Lung (tissue), 12 donors: ENCODE results near the gene ZBED6. TPM values are rescaled to one million over a fixed set of nuclear protein-coding genes. Genes with fewer than 3 reads are reported as not detected.

Source experiments
- ATAC-seq: fragments of 200-7000 bp; cut with Tn5 transposase; one replicate; pipeline ENCODE4 v1.9.1; 2020; ENCODE audit warnings: moderate number of reproducible peaks; ENCODE audit not compliant: insufficient read depth, low FRiP score
- DNase-seq, 3 donors: peaks; one replicate each; pipeline ENCODE4 v3.0.0-alpha.2; 2013 to 2017
- H3K27ac ChIP-seq, 2 donors: one replicate each; pipeline ENCODE4 v1.5.1; 2013; ENCODE audit warnings: mild to moderate bottlenecking in 2 of 2, moderate library complexity in 2 of 2, control low read depth in 1 of 2, inconsistent platforms in 1 of 2, low read depth in 1 of 2, low read length in 1 of 2
- H3K27me3 ChIP-seq, 3 donors: one replicate each; pipeline ENCODE4 v1.5.1; 2013; ENCODE audit warnings: low read length in 2 of 3; ENCODE audit not compliant: control insufficient read depth in 3 of 3, insufficient read depth in 3 of 3
- H3K36me3 ChIP-seq, 4 donors: one replicate each; pipeline ENCODE4 v1.5.1; 2013; ENCODE audit warnings: low read length in 4 of 4, mild to moderate bottlenecking in 1 of 4, moderate library complexity in 1 of 4; ENCODE audit not compliant: control insufficient read depth in 4 of 4, insufficient read depth in 4 of 4
- H3K4me1 ChIP-seq, 5 donors: one replicate each; pipeline ENCODE4 v1.5.1; 2013; ENCODE audit warnings: low read length in 5 of 5, mild to moderate bottlenecking in 2 of 5, moderate library complexity in 1 of 5; ENCODE audit not compliant: control insufficient read depth in 5 of 5, insufficient read depth in 5 of 5
- H3K4me3 ChIP-seq: one replicate; pipeline ENCODE4 v1.5.1; 2013; ENCODE audit warnings: mild to moderate bottlenecking, control low read depth, moderate library complexity
- H3K9ac ChIP-seq, 2 donors: one replicate each; pipeline ENCODE4 v1.5.1; 2013; ENCODE audit warnings: low read length in 2 of 2, control low read depth in 1 of 2; ENCODE audit not compliant: insufficient read depth in 1 of 2
- H3K9me3 ChIP-seq, 4 donors: one replicate each; pipeline ENCODE4 v1.5.1; 2013; ENCODE audit warnings: low read length in 3 of 4, mild to moderate bottlenecking in 1 of 4, moderate library complexity in 1 of 4; ENCODE audit not compliant: control insufficient read depth in 4 of 4, insufficient read depth in 3 of 4
- WGBS, 2 donors: extraction: QIAGEN DNeasy Blood & Tissue Kit; methylation state at CpG; one replicate each; pipeline ENCODE4 v1.1.7; 2013; 5-methylcytosine and 5-hydroxymethylcytosine counted together
- polyA plus RNA-seq, 2 donors: library from polyadenylated mRNA; stranded (reverse); fragments of 200-250 nt; gene quantifications; one replicate each; pipeline ENCODE4 v1.2.1, GENCODE V29; 2013
- total RNA-seq, 2 donors: library from RNA; depleted of rRNA in 1 of 2; stranded (reverse); fragments of >200 nt in 1 of 2; gene quantifications; one replicate each; pipeline ENCODE4 v1.2.1, GENCODE V29; 2014 to 2021
- TF ChIP-seq, protein P1 (sequence below): IDR thresholded peaks from 2 replicates; pipeline ENCODE4 v1.5.1; 2012; ENCODE audit warnings: mild to moderate bottlenecking; ENCODE audit errors: control extremely low read depth, extremely low read depth
- donor health status: control.
- donor health status: control.
- donor health status: Bipolar disorder and iron deficiency.
- donor health status: healthy.
- donor health status: DM: yes; HTN: yes; CAD: no.

ZBED6 gene
- total and polyA plus RNA-seq, 4 donors = 1.4 to 27.1 (median 11.9) TPM

DNA sequence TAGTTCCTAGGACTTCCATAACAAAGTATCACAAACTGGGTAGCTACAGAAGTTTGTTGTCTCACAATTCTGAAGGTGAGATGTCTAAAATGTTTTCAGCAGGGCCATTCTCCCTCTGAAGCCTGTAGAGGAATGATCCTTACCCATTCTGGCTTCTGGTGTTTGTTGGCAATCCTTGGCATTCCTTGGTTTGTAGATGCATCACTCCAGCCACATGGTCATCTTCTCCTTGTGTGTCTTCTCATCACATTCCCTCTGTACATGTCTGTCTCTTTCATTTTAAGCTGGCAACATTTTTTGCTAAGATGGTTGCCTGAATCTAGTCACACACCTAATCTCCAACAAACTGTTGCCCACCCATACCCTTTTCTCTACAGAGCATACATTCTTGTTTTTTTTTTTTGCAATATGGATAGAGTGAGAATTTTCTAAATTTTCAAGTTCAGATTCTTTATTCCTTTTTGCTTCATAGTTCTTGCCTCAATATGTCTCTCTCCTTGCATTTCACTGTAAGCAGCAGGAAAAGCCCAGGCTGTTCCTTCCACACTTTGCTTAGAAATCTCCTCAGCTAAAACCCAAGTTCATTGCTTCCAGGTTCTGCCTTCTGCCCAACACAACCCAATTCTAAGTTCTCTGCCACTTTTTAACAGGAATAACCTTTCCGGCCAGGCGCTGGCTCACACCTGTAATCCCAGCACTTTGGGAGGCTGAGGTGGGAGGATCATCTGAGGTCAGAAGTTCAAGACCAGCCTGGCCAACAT lies 18.3 kb downstream of the ZBED6 start:
- H3K4me3 ChIP-seq = no peak overlapping the region
- H3K4me1 ChIP-seq = peaks cover 0 to 1% (median 0%) of the 10 kb centered on the region in 5 donors
- H3K36me3 ChIP-seq = peaks cover 12 to 31% (median 16%) of the 10 kb centered on the region in 4 donors
- 97 to 98% methylated on average over 2 of the region's 2 CpGs for WGBS, 2 donors
- no peak overlapping the region for H3K27ac ChIP-seq
- no peak overlapping the region for H3K9ac ChIP-seq
- H3K9me3 ChIP-seq = no peaks in the 10 kb centered on the region
- H3K27me3 ChIP-seq = no peaks in the 10 kb centered on the region
- TF ChIP-seq, protein P1, sequence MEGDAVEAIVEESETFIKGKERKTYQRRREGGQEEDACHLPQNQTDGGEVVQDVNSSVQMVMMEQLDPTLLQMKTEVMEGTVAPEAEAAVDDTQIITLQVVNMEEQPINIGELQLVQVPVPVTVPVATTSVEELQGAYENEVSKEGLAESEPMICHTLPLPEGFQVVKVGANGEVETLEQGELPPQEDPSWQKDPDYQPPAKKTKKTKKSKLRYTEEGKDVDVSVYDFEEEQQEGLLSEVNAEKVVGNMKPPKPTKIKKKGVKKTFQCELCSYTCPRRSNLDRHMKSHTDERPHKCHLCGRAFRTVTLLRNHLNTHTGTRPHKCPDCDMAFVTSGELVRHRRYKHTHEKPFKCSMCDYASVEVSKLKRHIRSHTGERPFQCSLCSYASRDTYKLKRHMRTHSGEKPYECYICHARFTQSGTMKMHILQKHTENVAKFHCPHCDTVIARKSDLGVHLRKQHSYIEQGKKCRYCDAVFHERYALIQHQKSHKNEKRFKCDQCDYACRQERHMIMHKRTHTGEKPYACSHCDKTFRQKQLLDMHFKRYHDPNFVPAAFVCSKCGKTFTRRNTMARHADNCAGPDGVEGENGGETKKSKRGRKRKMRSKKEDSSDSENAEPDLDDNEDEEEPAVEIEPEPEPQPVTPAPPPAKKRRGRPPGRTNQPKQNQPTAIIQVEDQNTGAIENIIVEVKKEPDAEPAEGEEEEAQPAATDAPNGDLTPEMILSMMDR = no peak
- ATAC-seq (no peak), DNase-seq (no peak)

- Histone ChIP-seq H3K27me3 (no peaks in the 10 kb centered on the region), H3K4me1 (no peaks in the 10 kb centered on the region), H3K36me3 (peaks cover 21 to 50% (median 32%) of the 10 kb centered on the region in 4 donors), H3K4me3 (no peak overlapping the region), H3K9me3 (no peaks in the 10 kb centered on the region), H3K27ac (no peak overlapping the region), H3K9ac (no peak overlapping the region)
- ATAC-seq (no peak), DNase-seq (no peak)
- TF ChIP-seq, protein P1 = no peak
- 74 to 92% methylated on average over 6 of the region's 6 CpGs for WGBS, 2 donors
Observed at GRCh38 chr1:203818399-203818798, 23.0 kb downstream of the ZBED6 start.

DNA sequence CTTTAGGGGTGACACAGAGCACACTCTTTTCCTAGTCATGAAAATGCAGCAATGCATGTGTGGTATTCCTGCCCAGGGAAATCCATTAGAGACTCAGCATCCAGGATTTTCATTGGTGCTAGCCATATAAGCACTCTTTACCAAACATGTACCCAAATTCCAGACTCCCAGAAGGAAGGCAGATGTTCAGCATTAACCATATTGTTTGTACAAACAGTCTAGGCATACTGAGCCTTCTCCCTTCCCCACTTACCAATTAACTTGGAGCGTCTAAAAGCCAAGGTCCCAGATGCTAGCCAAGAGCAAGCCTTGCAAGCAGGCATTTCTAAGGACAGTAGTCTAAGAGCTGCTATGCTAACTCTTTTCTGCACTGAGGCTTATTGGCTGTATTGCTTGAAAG lies 27.9 kb downstream of the ZBED6 start:
- DNase-seq (no peak), ATAC-seq (no peak)
- Histone ChIP-seq H3K27me3 (no peaks in the 10 kb centered on the region), H3K9me3 (no peaks in the 10 kb centered on the region), H3K36me3 (peaks cover 20 to 47% (median 27%) of the 10 kb centered on the region in 4 donors), H3K9ac (no peak overlapping the region), H3K27ac (no peak overlapping the region), H3K4me3 (no peak overlapping the region), H3K4me1 (peaks cover 0 to 17% (median 0%) of the 10 kb centered on the region in 5 donors)
- WGBS, 2 donors = 88 to 100% methylated on average over 1 of the region's 1 CpG
- TF ChIP-seq, protein P1 = no peak
